Colonic mucosa (tissue), 4 donors: ENCODE data around the gene AFF2. TPM values are rescaled to one million over a fixed set of nuclear protein-coding genes. Genes with fewer than 3 reads are reported as not detected.

Experiments used
- DNase-seq: peaks from one replicate; pipeline ENCODE4 v3.0.0-alpha.2; 2020
- H3K27ac ChIP-seq: fragments of 200-600 bp; one replicate; pipeline ENCODE4 v1.8.0; 2021
- H3K27me3 ChIP-seq: fragments of 200-600 bp; one replicate; pipeline ENCODE4 v1.8.0; 2021
- H3K36me3 ChIP-seq: fragments of 200-600 bp; one replicate; pipeline ENCODE4 v1.8.0; 2021
- H3K4me1 ChIP-seq: fragments of 200-600 bp; one replicate; pipeline ENCODE4 v1.8.0; 2021; ENCODE audit warnings: mild to moderate bottlenecking
- H3K4me3 ChIP-seq: fragments of 200-600 bp; one replicate; pipeline ENCODE4 v1.8.0; 2021
- H3K9ac ChIP-seq, 2 donors: one replicate each; pipeline ENCODE4 v1.7.0; 2013; ENCODE audit warnings: control low read depth in 2 of 2, low read depth in 2 of 2, low read length in 2 of 2
- H3K9me3 ChIP-seq: fragments of 200-600 bp; one replicate; pipeline ENCODE4 v1.8.0; 2021
- CTCF ChIP-seq: fragments of 200-600 bp; IDR thresholded peaks from one replicate; pipeline ENCODE4 v1.8.0; 2022; ENCODE audit warnings: antibody characterized with exemption, mild to moderate bottlenecking
- intact Hi-C: fragments of 100-400 bp; cut with DNase I; formaldehyde crosslinking; loops from one replicate; pipeline ENCODE4 v1.14.1; 2022
- total RNA-seq, 2 donors: library from RNA; stranded (reverse); fragmentation: NEBNext Ultra II Directional in 1 of 2; extraction: Animal tissue kit (Norgen Biotek cat#: 25700) in 1 of 2; gene quantifications; one replicate each; pipeline ENCODE4 v1.2.1, GENCODE V29; 2021
- donor health status: healthy.
- donor health status: DM: no; HTN: no; CAD: no.
- donor health status: DM: no; HTN: no; CAD: no.

Gene AFF2
- total RNA-seq, 2 donors from 2014 or later, result 0.05 to 0.12 TPM

DNA sequence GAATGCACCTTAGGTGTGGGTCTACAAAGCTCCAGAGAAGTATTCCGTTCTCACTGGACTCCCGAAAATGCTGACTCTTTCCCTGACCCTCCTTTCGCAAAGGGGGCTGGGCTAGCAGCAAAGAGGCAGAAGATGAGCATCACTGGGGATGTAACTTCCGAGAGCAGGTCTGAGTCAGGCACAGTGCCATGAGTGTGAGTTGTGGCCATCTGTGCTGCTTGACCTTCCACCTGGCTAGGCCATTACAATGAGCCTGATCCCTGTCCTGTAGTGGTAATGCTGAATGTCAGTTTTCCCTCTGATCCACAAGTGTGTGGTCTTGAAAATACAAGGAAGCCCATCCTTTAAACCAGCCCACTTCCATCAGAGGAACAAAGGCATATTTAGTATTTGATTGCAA is 479.4 kb downstream of the AFF2 start:
- intact Hi-C loops, result no loop called here
- no peaks in the 10 kb centered on the region for H3K4me1 ChIP-seq

GRCh38 chrX:148984238-148984637 is 483.8 kb downstream of the AFF2 start:
- Histone ChIP-seq H3K9me3 (no peaks in the 10 kb centered on the region), H3K36me3 (no peaks in the 10 kb centered on the region), H3K27ac (no peak overlapping the region), H3K4me1 (no peaks in the 10 kb centered on the region), H3K27me3 (no peaks in the 10 kb centered on the region), H3K4me3 (no peak overlapping the region), H3K9ac (no peak overlapping the region)
- intact Hi-C loops, result no loop called here
- no peak for TF ChIP-seq CTCF
- no peak for DNase-seq

More for the DNA sequence above, 479.4 kb downstream of the AFF2 start:
- no peak overlapping the region for H3K4me3 ChIP-seq
- TF ChIP-seq CTCF, result no peak
- no peak for DNase-seq
- no peaks in the 10 kb centered on the region for H3K9me3 ChIP-seq
- H3K27ac ChIP-seq, result no peak overlapping the region
- H3K27me3 ChIP-seq, result no peaks in the 10 kb centered on the region
- no peak overlapping the region for H3K9ac ChIP-seq
- H3K36me3 ChIP-seq, result no peaks in the 10 kb centered on the region

DNA sequence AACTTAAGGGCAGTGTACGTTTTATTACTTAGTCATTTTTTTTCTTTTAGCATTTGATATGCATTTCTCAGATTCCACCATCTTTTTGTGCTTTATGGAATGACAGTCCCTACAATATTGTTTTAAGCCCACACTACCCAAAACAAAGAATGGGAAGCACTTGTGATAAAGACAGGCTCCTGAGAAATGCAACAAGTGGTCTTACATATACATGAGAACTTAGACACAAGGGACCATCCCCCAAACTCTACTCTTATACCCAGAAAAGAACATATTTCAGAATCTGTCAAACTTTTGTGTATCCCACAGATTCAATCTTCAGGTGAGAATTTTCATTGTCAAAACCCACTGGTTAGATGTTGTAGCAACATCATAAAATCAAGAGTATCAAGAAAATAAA is 491.1 kb downstream of the AFF2 start:
- intact Hi-C loops, result no loop called here
- no peak overlapping the region for H3K4me3 ChIP-seq
- DNase-seq, result no peak
- H3K27ac ChIP-seq, result no peak overlapping the region
- H3K4me1 ChIP-seq, result no peaks in the 10 kb centered on the region
- H3K27me3 ChIP-seq, result no peaks in the 10 kb centered on the region
- no peaks in the 10 kb centered on the region for H3K36me3 ChIP-seq
- no peaks in the 10 kb centered on the region for H3K9me3 ChIP-seq
- H3K9ac ChIP-seq, result no peak overlapping the region
- TF ChIP-seq CTCF, result no peak

- Histone ChIP-seq H3K9ac (no peak overlapping the region), H3K36me3 (no peaks in the 10 kb centered on the region), H3K4me1 (no peaks in the 10 kb centered on the region), H3K9me3 (no peaks in the 10 kb centered on the region), H3K27ac (no peak overlapping the region), H3K4me3 (no peak overlapping the region), H3K27me3 (no peaks in the 10 kb centered on the region)
- no peak for TF ChIP-seq CTCF
- intact Hi-C loops, result no loop called here
- no peak for DNase-seq
Observed at GRCh38 chrX:148995661-148996060, 495.2 kb downstream of the AFF2 start.

DNA sequence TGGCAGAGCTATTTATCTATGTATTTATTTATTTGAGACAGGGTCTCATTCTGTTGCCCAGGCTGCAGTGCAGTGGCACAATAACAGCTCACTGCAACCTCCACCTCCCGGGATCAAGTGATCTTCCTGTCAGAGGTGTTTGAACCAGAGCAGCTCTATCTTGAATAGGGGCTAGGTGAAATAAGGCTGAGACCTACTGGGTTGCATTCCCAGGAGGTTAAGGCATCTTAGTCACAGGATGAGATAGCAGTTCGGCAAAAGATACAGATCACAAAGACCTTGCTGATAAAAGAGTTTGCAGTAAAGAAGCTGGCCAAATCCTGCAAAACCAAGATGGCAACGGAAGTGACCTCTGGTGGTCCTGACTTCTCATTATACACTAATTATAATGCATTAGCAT is 501.9 kb downstream of the AFF2 start:
- H3K9me3 ChIP-seq, result no peaks in the 10 kb centered on the region
- H3K9ac ChIP-seq, result no peak overlapping the region
- H3K27me3 ChIP-seq, result no peaks in the 10 kb centered on the region
- H3K4me3 ChIP-seq, result no peak overlapping the region
- TF ChIP-seq CTCF, result no peak
- no peak for DNase-seq
- intact Hi-C loops, result no loop called here
- H3K36me3 ChIP-seq, result no peaks in the 10 kb centered on the region
- no peak overlapping the region for H3K27ac ChIP-seq
- H3K4me1 ChIP-seq, result no peaks in the 10 kb centered on the region
